HL-60 (cell line): ENCODE data around the gene ENTHD1.

Source experiments
- DNase-seq, 2 experiments: peaks; one replicate each; pipeline ENCODE4 v3.0.0-alpha.2; 2010 to 2020; ENCODE audit warnings: low read depth in 1 of 2, low spot score in 1 of 2
- H3K27ac ChIP-seq: fragments of 250-450 bp; sonication (Bioruptor Pico); replicated peaks from 2 replicates; pipeline ENCODE4 v1.5.1; 2020; ENCODE audit warnings: mild to moderate bottlenecking, moderate library complexity
- H3K27me3 ChIP-seq: fragments of 250-450 bp; sonication (Bioruptor Pico); 2 replicates; pipeline ENCODE4 v1.5.1; 2021; ENCODE audit warnings: mild to moderate bottlenecking, moderate library complexity; ENCODE audit not compliant: insufficient read depth, poor library complexity, severe bottlenecking
- H3K4me3 ChIP-seq: replicated peaks from 2 replicates; pipeline ENCODE4 v1.5.1; 2011; ENCODE audit warnings: mild to moderate bottlenecking, control low read depth, low read length; ENCODE audit not compliant: insufficient read depth
- GABPA ChIP-seq: IDR thresholded peaks from 2 replicates; pipeline ENCODE4 v1.6.1; 2012; ENCODE audit warnings: low read depth
- POLR2AphosphoS5 ChIP-seq: IDR thresholded peaks from 2 replicates; pipeline ENCODE4 v1.6.1; 2012; ENCODE audit warnings: low read depth
- SPI1 ChIP-seq: IDR thresholded peaks from 2 replicates; pipeline ENCODE4 v1.6.1; 2012; ENCODE audit warnings: low read depth, mild to moderate bottlenecking, borderline replicate concordance
- TF ChIP-seq, protein P1 (sequence below): IDR thresholded peaks from 2 replicates; pipeline ENCODE4 v1.6.1; 2012; ENCODE audit warnings: low read depth; ENCODE audit not compliant: insufficient replicate concordance
- TF ChIP-seq, protein P2 (sequence below): IDR thresholded peaks from one replicate; pipeline ENCODE4 v1.5.1; 2011; ENCODE audit warnings: low read length, control low read depth, inconsistent platforms; ENCODE audit not compliant: insufficient read depth

Gene ENTHD1

DNA sequence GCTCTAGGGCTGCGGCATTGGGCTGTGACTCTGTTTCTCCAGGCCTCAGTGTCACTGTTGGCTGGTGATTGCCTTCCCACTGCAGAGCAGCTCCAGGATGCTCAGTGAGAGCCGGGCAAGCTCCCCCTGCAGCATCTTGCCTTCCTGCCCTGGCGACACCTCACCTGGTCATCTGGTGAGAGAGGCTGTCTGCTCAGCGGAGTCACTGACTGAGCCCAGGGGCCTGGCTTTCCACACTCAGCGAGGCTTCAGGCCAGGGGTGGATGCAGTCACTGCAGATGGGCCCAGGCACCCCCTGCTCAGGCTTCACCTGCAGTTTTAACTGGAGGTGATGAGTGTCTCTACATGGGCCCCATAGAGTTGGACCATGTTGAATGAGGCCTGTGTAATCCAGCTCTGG, 186.2 kb downstream of the ENTHD1 start:
- DNase-seq, result no peak
- Histone ChIP-seq H3K27me3 (peaks cover 5% of the 10 kb centered on the region), H3K27ac (no peak overlapping the region), H3K4me3 (no peak overlapping the region)
- TF ChIP-seq SPI1 (no peak), POLR2AphosphoS5 (no peak), GABPA (no peak)
- TF ChIP-seq, protein P1, sequence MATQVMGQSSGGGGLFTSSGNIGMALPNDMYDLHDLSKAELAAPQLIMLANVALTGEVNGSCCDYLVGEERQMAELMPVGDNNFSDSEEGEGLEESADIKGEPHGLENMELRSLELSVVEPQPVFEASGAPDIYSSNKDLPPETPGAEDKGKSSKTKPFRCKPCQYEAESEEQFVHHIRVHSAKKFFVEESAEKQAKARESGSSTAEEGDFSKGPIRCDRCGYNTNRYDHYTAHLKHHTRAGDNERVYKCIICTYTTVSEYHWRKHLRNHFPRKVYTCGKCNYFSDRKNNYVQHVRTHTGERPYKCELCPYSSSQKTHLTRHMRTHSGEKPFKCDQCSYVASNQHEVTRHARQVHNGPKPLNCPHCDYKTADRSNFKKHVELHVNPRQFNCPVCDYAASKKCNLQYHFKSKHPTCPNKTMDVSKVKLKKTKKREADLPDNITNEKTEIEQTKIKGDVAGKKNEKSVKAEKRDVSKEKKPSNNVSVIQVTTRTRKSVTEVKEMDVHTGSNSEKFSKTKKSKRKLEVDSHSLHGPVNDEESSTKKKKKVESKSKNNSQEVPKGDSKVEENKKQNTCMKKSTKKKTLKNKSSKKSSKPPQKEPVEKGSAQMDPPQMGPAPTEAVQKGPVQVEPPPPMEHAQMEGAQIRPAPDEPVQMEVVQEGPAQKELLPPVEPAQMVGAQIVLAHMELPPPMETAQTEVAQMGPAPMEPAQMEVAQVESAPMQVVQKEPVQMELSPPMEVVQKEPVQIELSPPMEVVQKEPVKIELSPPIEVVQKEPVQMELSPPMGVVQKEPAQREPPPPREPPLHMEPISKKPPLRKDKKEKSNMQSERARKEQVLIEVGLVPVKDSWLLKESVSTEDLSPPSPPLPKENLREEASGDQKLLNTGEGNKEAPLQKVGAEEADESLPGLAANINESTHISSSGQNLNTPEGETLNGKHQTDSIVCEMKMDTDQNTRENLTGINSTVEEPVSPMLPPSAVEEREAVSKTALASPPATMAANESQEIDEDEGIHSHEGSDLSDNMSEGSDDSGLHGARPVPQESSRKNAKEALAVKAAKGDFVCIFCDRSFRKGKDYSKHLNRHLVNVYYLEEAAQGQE, result no peak
- TF ChIP-seq, protein P2, sequence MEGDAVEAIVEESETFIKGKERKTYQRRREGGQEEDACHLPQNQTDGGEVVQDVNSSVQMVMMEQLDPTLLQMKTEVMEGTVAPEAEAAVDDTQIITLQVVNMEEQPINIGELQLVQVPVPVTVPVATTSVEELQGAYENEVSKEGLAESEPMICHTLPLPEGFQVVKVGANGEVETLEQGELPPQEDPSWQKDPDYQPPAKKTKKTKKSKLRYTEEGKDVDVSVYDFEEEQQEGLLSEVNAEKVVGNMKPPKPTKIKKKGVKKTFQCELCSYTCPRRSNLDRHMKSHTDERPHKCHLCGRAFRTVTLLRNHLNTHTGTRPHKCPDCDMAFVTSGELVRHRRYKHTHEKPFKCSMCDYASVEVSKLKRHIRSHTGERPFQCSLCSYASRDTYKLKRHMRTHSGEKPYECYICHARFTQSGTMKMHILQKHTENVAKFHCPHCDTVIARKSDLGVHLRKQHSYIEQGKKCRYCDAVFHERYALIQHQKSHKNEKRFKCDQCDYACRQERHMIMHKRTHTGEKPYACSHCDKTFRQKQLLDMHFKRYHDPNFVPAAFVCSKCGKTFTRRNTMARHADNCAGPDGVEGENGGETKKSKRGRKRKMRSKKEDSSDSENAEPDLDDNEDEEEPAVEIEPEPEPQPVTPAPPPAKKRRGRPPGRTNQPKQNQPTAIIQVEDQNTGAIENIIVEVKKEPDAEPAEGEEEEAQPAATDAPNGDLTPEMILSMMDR, result no peak

DNA sequence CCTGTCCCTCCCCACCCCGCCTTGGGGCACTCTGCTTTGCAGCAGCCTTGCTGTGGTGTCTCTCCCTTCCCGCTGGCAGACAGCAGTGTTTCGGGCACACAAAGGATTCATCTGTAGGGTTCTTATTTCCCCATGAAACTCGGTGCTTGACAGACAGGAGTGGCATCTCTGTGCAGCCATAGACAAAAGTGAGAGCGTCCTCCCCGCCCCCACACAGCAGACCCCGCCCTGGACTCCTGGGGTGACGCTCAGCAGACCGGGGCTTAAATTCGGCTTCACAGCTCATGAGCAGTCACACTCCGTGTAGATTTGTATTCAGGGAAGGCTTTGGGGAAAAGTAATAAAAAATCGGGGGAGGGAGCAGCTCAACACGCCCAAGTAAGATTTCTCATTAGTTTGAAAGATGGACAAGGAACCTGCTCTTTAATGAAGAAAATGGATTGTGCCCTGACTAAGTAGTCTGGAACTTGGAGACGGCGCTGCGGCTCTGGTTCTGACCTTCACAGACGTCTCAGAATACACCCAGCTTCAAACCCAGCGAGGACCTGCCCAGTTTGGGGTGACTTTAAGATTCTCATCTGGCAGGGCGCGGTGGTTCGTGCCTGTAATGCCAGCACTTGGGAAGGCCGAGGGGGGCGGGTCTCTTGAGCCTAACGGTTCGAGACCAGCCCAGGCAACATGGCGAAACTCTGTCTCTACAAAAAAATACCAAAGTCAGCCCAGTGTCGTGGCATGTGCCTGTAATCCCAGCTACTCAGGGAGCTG, 187.0 kb downstream of the ENTHD1 start:
- H3K4me3 ChIP-seq, result no peak overlapping the region
- H3K27ac ChIP-seq, result no peak overlapping the region
- H3K27me3 ChIP-seq, result peaks cover 5% of the 10 kb centered on the region
- no peak for DNase-seq
- TF ChIP-seq, protein P1, result no peak
- TF ChIP-seq SPI1 (no peak), GABPA (no peak)
- TF ChIP-seq, protein P2, result no peak

DNA sequence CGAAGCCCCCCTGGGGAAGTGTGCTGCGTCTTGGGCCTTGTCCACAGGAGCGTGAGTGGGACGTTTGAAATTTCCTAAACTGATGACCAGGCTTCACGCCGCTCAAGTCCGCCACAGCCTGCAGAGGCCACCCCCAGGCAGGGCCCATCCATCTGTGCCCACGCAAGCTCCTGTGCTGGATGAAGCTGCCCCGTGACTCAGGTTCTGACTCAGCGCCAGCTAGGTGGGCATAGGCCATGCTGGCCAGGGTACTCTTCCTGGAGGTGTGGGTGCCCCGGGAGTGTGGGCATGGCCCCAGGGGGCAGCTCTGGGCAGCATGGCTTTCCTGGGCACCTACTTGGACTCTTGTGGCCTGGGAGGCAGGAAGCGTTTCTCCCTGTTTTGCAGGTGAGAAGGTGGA, 188.2 kb downstream of the ENTHD1 start:
- Histone ChIP-seq H3K27ac (no peak overlapping the region), H3K4me3 (no peak overlapping the region), H3K27me3 (peaks cover 5% of the 10 kb centered on the region)
- DNase-seq, result no peak
- TF ChIP-seq, protein P1, result no peak
- TF ChIP-seq GABPA, result no peak
- TF ChIP-seq SPI1, result no peak
- no peak for TF ChIP-seq POLR2AphosphoS5
- TF ChIP-seq, protein P2, result no peak
